EH (cell line): ENCODE data around the gene JMJD4.

Source experiments
- DNase-seq: peaks from one replicate; pipeline ENCODE4 v3.0.0-alpha.2; 2015; ENCODE audit warnings: low read depth

Gene JMJD4

DNA sequence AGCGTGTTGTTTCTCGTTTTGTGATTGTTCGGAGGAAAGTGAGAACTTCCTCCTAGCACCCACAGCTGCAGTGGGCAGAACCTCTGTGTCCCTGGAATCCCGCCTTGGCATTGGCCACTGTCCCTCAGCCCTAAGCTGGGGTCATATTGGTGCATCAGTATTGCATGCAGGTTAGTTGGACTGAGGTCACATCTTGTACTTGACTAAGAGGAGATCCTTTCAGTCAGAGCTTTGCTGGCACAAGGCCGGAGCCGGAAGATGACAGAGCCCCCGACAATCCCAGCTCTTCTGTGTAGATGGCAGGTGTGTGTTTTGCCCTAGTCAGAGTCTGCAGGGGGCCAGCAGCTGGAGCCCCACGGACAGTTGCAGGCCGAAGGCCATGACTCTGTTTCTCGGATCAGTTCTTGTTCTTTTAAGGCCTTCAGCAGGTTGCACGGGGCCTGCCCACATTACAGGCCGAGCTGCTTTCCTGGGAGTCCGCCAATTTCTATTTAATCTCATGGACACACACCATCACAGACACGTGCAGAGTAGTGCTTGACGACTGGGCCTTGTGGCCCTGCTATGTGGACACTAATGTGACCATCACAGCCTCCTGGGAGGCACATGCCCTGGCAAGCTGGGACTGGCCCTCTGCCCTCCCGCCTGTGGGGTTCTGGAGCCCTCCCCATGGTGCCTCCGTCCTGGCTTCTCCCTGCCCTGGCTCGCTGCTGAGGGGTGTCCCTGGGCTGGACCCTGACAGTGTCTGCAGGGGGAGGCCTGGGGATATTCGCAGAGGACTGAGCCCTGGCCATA is 15.0 kb upstream of the JMJD4 start:
- DNase-seq = no peak

GRCh38 chr1:227749225-227749624 is 14.1 kb upstream of the JMJD4 start:
- no peak for DNase-seq

- DNase-seq = no peak
These were observed 13.5 kb upstream of the JMJD4 start for GRCh38 chr1:227748496-227749182.

DNA sequence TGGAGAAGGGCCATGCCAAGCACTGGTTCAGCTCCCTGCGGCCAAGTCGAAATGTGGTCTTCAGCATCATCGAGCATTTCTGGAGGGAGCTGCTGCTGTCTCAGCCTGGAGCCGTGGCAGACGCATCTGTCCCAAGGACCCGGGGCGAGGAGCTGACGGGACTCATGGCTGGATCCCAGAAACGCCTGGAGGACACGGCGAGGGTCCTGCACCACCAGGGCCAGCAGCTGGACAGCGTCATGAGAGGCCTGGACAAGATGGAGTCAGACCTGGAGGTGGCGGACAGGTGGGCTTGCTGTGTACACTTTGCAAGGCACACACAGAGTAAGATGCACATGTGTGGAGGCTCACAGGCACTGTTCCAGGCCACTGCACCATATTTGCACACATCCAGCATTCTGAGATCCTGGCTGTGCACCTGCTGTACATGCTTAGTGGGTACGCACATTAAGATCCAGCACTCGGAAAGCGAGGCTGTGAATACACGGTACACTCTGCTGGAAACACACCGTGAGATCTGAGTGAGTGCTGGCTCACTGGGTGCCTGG is 12.9 kb upstream of the JMJD4 start:
- DNase-seq = no peak

GRCh38 chr1:227747382-227747781 is 12.3 kb upstream of the JMJD4 start:
- no peak for DNase-seq

DNA sequence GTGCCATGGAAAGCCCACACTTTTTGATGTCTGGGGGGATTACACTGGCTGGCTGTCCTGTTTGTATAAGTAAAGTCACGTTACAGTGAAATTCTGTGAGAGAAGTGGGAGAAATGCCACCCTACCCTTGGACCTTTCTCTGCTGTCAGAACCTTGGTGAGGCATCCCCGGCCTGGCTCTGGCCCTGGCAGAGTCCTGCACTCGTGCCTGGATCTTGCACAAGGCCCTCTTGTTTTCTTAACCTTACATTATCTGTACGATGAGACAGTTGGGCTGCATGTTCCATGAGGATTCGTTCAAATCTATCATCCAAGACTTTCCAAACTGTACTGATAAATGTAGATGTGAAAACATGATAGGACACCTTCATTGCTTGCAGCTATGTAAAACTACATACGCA is 11.6 kb upstream of the JMJD4 start:
- DNase-seq = no peak

GRCh38 chr1:227745568-227746265 is 10.6 kb upstream of the JMJD4 start:
- no peak for DNase-seq

DNA sequence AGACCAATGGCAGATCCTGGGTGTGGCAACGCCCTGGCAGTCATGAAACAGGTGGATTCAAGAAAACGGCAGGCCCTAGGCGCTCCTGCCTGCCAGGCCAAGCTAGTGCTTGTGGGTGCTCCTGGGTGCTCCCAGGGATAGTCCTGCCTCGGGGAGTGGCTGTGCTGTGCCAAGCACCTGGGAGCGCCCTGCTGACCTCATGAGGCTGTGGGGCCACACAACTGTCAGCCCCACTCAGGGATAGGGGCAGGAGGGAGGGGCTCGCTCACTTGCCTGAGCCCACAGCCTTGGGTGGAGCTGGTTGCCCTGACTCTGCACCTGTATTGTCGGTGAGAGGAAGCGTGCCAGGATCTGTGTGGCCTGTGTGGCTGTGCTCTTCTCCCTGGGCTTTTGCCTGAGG is 9.6 kb upstream of the JMJD4 start:
- no peak for DNase-seq

- no peak for DNase-seq
These were observed 7.9 kb upstream of the JMJD4 start for GRCh38 chr1:227742738-227743715.

DNA sequence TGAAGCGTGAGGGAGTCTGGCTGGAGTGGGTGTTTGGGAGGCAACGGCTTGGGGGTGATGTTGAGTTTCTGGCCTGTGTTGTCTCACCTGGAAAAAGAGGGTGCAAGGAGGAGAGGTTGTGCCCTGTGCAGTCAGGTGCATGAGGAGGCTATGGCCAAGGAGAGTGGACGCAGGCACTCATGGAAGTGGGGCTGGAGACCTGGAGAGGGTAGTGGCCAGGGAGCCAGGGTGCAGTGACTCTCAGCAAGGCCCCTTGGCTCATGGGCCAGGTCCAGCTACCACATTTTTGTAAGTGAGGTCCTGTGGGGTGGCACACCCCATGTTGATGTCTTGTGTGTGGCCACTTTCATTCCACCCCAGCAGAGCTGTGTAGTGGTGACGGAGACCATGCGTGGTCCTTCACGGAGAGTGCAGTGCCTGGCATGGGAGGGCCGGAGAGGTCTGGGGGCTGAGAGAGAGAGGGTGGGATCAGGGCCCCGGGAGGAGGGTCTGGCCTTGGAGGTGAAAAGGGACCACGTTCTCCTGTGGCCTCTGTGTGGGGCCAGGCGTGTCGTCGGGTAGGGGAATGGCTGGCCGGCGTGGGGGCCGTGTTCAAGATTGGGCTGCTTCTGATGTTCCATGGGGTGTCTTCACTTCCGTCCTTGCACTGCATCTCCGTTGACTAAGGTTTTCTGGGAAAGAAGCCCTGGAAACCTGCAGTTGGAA is 6.2 kb upstream of the JMJD4 start:
- no peak for DNase-seq

DNA sequence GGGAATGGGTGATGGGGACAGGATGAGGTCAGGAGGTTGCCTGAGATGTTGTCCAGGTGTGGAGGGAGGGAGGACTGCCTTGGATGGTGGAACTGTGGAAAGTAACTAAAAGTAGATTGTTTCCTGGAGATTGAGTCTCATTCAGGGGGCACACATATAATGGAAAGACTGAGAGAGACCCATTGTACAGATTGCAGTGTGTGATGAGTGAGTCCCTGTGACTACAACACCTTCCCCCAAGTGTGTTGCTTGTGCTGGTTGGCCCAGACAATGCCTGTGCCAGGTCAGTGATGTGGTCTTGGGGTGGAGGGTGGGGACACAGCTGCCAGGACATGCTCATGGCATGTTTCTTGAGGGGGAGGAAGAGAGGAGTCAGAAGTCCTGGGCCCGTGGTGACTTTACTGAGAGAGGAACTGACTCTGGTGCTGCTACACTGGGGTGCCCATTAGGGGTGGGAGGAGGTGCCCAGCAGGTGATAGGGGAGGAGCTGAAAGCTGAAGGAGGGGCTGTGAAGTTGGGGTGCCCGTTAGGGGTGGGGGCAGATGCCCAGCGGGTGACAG is 5.4 kb upstream of the JMJD4 start:
- DNase-seq = no peak

- DNase-seq = no peak
These were observed 4.5 kb upstream of the JMJD4 start for GRCh38 chr1:227739636-227740035.

GRCh38 chr1:227738820-227739219 is 3.7 kb upstream of the JMJD4 start:
- no peak for DNase-seq

GRCh38 chr1:227736814-227737432 is 1.8 kb upstream of the JMJD4 start:
- DNase-seq = no peak

DNA sequence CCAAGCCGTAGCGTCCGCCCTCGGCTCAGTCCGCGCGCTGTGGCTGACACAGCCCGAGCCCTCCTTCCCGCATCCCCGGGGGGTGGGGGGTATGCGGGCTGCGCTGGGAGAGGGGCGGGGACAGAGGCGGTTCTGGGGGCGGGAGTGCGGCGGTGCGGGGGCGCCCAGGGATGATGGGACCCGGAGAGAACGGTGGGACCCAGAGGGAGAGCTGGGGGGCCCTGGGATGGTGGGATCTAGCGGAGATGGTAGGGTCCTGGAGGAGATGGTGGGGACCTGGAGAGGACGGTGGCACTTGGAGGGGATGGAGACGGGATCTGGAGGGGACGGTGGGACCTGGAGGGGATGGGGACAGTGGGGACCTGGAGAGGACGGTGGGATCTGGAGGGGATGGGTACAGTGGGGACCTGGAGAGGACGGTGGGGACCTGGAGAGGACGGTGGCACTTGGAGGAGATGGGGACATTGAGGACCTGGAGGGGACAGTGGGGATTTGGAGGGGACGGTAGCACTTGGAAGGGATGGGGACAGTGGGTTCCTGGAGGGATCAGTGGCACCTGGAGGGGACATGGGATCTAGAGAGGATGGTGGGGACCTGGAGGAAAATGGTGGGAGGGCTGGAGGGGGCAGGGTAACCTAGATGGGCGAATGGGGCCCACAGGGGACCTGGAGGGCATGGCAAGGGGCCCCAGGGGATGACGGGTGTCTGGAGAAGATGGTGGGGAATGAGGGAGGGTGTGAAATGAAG is 610 bp upstream of the JMJD4 start:
- DNase-seq = no peak

GRCh38 chr1:227734546-227734855 is 601 bp downstream of the JMJD4 start:
- DNase-seq = no peak

- no peak for DNase-seq
These were observed 1.2 kb downstream of the JMJD4 start for GRCh38 chr1:227733751-227734545.

- no peak for DNase-seq
These were observed 1.8 kb downstream of the JMJD4 start for GRCh38 chr1:227733309-227733705.
